Measurements from ENCODE around the gene GNAZ. TPM values are rescaled to one million over a fixed set of nuclear protein-coding genes. Genes with fewer than 3 reads are reported as not detected.
"Not testable (repeated sequence)": the region's sequence is repeated elsewhere in the genome, so short reads cannot be mapped to it uniquely, and the experiment has no call there.

Gene GNAZ
- total and polyA plus RNA-seq, 8 donors = 1.7 to 4.7 (median 3.9) TPM

DNA sequence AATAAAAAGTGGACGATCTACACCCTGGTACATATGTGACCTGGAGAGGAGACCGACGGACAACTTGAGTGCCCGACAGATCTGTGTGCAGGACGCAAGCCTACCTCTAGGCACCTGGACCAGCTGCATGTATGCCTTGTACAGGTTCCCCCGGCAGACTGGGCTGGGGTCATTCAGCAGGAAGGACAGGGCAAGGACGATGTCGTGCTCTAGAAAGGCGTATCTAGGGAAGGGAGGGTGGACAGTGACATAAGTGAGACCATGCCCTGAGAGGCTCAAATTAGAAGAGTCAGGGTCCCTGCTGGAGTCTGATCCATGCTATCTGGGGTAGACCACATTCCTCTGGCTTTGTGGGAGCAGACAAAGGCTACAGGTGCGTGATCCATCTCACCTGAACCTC is 63.6 kb downstream of the GNAZ start:
- H3K36me3 ChIP-seq = no peaks in the 10 kb centered on the region
- peak in 1 of 4 donors; percentile 36 for DNase-seq
- peaks cover 0 to 11% of the 10 kb centered on the region in 2 donors for H3K4me1 ChIP-seq
- no peak for ATAC-seq
- no peaks in the 10 kb centered on the region for H3K9me3 ChIP-seq
- no peak overlapping the region for H3K4me3 ChIP-seq
- H3K27me3 ChIP-seq = no peaks in the 10 kb centered on the region
- no peak overlapping the region for H3K27ac ChIP-seq
- intact Hi-C loops (cut with DNase I) = no loop called here
- TF ChIP-seq, protein P1, sequence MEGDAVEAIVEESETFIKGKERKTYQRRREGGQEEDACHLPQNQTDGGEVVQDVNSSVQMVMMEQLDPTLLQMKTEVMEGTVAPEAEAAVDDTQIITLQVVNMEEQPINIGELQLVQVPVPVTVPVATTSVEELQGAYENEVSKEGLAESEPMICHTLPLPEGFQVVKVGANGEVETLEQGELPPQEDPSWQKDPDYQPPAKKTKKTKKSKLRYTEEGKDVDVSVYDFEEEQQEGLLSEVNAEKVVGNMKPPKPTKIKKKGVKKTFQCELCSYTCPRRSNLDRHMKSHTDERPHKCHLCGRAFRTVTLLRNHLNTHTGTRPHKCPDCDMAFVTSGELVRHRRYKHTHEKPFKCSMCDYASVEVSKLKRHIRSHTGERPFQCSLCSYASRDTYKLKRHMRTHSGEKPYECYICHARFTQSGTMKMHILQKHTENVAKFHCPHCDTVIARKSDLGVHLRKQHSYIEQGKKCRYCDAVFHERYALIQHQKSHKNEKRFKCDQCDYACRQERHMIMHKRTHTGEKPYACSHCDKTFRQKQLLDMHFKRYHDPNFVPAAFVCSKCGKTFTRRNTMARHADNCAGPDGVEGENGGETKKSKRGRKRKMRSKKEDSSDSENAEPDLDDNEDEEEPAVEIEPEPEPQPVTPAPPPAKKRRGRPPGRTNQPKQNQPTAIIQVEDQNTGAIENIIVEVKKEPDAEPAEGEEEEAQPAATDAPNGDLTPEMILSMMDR (IDR thresholded peaks at IDR 0.05) = no peak

GRCh38 chr22:23136991-23137390 is 66.7 kb downstream of the GNAZ start:
- H3K4me3 ChIP-seq; H3K36me3 ChIP-seq; H3K9me3 ChIP-seq; H3K27me3 ChIP-seq; intact Hi-C loops (cut with DNase I); ATAC-seq: not testable (repeated sequence)
- peak in 1 of 4 donors; percentile 34 for DNase-seq
- peak overlapping the region in 1 of 2 donors; percentile 72 for H3K27ac ChIP-seq
- H3K4me1 ChIP-seq = peaks cover 3 to 18% of the 10 kb centered on the region in 2 donors

GRCh38 chr22:23137468-23137867 is 67.1 kb downstream of the GNAZ start:
- Histone ChIP-seq H3K9me3 (no peaks in the 10 kb centered on the region), H3K27me3 (no peaks in the 10 kb centered on the region), H3K4me1 (peaks cover 3 to 22% of the 10 kb centered on the region in 2 donors), H3K36me3 (no peaks in the 10 kb centered on the region), H3K4me3 (no peak overlapping the region), H3K27ac (peak overlapping the region in 1 of 2 donors; percentile 72)
- intact Hi-C loops (cut with DNase I) = no loop called here
- DNase-seq (no peak), ATAC-seq (no peak)
- TF ChIP-seq, protein P1 (IDR thresholded peaks at IDR 0.05) = no peak

DNA sequence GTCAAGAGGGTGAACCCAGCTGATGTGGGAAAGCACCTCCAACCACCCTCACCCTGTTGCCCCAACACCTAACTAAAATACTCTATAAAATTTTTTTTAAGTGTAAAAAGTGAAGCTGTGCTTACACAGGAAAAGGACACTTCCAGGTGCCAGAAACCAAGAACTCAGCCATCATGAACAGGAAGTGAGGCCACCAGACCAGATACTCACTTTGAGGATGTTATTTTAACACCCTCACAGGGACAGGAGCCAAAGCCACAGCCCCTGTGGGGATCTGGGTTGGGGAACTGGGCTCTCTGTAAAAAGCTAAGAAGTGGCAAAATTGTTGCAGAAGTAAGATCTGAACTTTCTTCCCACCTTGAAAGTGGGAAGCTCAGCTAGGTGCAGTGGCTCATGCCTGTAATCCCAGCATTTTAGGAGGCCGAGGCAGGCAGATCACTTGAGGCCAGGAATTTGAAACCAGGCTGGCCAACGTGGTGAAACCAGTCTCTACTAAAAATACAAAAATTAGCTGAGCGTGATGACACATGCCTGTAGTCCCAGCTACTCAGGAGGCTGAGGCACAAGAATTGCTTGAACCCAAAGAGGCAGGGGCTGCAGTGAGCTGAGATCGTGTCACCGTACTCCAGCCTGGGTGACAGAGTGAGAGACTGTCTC is 67.7 kb downstream of the GNAZ start:
- no peaks in the 10 kb centered on the region for H3K27me3 ChIP-seq
- no peaks in the 10 kb centered on the region for H3K9me3 ChIP-seq
- peak overlapping the region in 1 of 2 donors; percentile 72 for H3K27ac ChIP-seq
- ATAC-seq = no peak
- H3K4me3 ChIP-seq = no peak overlapping the region
- intact Hi-C loops (cut with DNase I) = no loop called here
- DNase-seq = peak in 1 of 4 donors; percentile 28
- H3K4me1 ChIP-seq = peaks cover 3 to 26% of the 10 kb centered on the region in 2 donors
- TF ChIP-seq, protein P1 (IDR thresholded peaks at IDR 0.05) = no peak
- H3K36me3 ChIP-seq = no peaks in the 10 kb centered on the region

GRCh38 chr22:23138584-23139435 is 68.5 kb downstream of the GNAZ start:
- Histone ChIP-seq H3K4me1 (peaks cover 3 to 26% of the 10 kb centered on the region in 2 donors), H3K4me3 (no peak overlapping the region), H3K9me3 (no peaks in the 10 kb centered on the region), H3K27me3 (no peaks in the 10 kb centered on the region), H3K27ac (peak overlapping the region in 1 of 2 donors; percentile 72), H3K36me3 (no peaks in the 10 kb centered on the region)
- no peak for ATAC-seq
- intact Hi-C loops (cut with DNase I) = no loop called here
- peak in 1 of 4 donors; percentile 36 for DNase-seq
- TF ChIP-seq, protein P1 (IDR thresholded peaks at IDR 0.05) = no peak
